Measurements from ENCODE around the gene TXNRD2. TPM values are rescaled to one million over a fixed set of nuclear protein-coding genes. Genes with fewer than 3 reads are reported as not detected.

Gene TXNRD2
- total RNA-seq, 1 experiment from 2014 or later: 22.9 TPM

GRCh38 chr22:19890502-19891316, 50.9 kb downstream of the TXNRD2 start:
- H2AK5ac ChIP-seq (ENCODE audit: insufficient read length, low read length): no peak overlapping the region
- DNase-seq: no peak
- peaks cover 5% of the 10 kb centered on the region; the same call in 1 of the 2 replicates for H3K4me1 ChIP-seq (ENCODE audit: insufficient read depth, low read length)
- no peak overlapping the region for H3K23ac ChIP-seq (ENCODE audit: insufficient read length, low read depth, low read length)
- H3K23me2 ChIP-seq (ENCODE audit: insufficient read length, low read depth, low read length, poor library complexity, severe bottlenecking): no peaks in the 10 kb centered on the region
- H2AFZ ChIP-seq (ENCODE audit: low read length): no peak overlapping the region
- H3T11ph ChIP-seq (ENCODE audit: low read length): no peak overlapping the region
- peak overlapping the region; percentile 42; the same call in 1 of the 2 replicates for H3K14ac ChIP-seq (ENCODE audit: insufficient read depth, low read length)
- H3K4me3 Mint-ChIP-seq: no peak overlapping the region; a peak in 1 of 5 replicates
- no peak overlapping the region for H2BK12ac ChIP-seq (ENCODE audit: insufficient read length, low read depth, low read length)
- no peaks in the 10 kb centered on the region for H3K9me3 ChIP-seq (ENCODE audit: control insufficient read depth, low read depth, low read length)
- H2BK20ac ChIP-seq (ENCODE audit: low read depth, low read length, poor library complexity, severe bottlenecking): no peak overlapping the region
- H4K20me1 ChIP-seq (ENCODE audit: control insufficient read depth, insufficient read depth, insufficient read length): no peaks in the 10 kb centered on the region
- peak overlapping the region; percentile 31 for H3K18ac ChIP-seq (ENCODE audit: insufficient read length, low read depth, low read length)
- H3K27ac ChIP-seq (ENCODE audit: insufficient read length, low read depth, low read length): no peak overlapping the region
- H2BK120ac ChIP-seq (ENCODE audit: low read depth, low read length, poor library complexity, severe bottlenecking): no peak overlapping the region
- WGBS (ENCODE audit: extremely low coverage, insufficient read length, low lambda C conversion rate): no CpG with 5 or more reads among the region's 20 CpGs
- no peaks in the 10 kb centered on the region; the same call in 1 of the 2 replicates for H3K27me3 Mint-ChIP-seq (ENCODE audit: low read depth)
- no peak overlapping the region for H3K9ac ChIP-seq (ENCODE audit: extremely low read depth, insufficient read length, low read length)
- H2BK5ac ChIP-seq (ENCODE audit: insufficient read length, low read length): no peak overlapping the region
- H4K91ac ChIP-seq (ENCODE audit: insufficient read length, low read depth, low read length): no peak overlapping the region
- no peak overlapping the region for H3K56ac ChIP-seq (ENCODE audit: insufficient read length, low read depth, low read length)
- no peak overlapping the region for H3K4me2 ChIP-seq (ENCODE audit: insufficient read depth, insufficient read length, low read length)
- H4K8ac ChIP-seq (replicated peaks; ENCODE audit: insufficient read length, low read depth, low read length): no peak overlapping the region
- H3K27me3 ChIP-seq (ENCODE audit: insufficient read depth, low read length): no peaks in the 10 kb centered on the region; the same call in 1 of the 2 replicates
- no peak overlapping the region for H4K5ac ChIP-seq (ENCODE audit: insufficient read length, low read depth, low read length)
- H3K4me1 Mint-ChIP-seq: peaks cover 25 to 28% of the 10 kb centered on the region in 2 experiments
- no peaks in the 10 kb centered on the region for H3K79me2 ChIP-seq (ENCODE audit: insufficient read depth, low read length)
- no peaks in the 10 kb centered on the region for H3K9me3 Mint-ChIP-seq
- H3K4ac ChIP-seq (ENCODE audit: low read depth, low read length): no peak overlapping the region
- TF ChIP-seq, protein P1, sequence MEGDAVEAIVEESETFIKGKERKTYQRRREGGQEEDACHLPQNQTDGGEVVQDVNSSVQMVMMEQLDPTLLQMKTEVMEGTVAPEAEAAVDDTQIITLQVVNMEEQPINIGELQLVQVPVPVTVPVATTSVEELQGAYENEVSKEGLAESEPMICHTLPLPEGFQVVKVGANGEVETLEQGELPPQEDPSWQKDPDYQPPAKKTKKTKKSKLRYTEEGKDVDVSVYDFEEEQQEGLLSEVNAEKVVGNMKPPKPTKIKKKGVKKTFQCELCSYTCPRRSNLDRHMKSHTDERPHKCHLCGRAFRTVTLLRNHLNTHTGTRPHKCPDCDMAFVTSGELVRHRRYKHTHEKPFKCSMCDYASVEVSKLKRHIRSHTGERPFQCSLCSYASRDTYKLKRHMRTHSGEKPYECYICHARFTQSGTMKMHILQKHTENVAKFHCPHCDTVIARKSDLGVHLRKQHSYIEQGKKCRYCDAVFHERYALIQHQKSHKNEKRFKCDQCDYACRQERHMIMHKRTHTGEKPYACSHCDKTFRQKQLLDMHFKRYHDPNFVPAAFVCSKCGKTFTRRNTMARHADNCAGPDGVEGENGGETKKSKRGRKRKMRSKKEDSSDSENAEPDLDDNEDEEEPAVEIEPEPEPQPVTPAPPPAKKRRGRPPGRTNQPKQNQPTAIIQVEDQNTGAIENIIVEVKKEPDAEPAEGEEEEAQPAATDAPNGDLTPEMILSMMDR (conservative IDR thresholded peaks at IDR 0.05): no peak
- peaks cover 0 to 7% (median 6%) of the 10 kb centered on the region in 3 experiments; a peak in 2 of 7 replicates for H3K36me3 Mint-ChIP-seq (ENCODE audit: insufficient read depth in 1 of 3, low read depth in 3 of 3)
- no peaks in the 10 kb centered on the region for H3K79me1 ChIP-seq (ENCODE audit: insufficient read depth, low read depth, low read length, poor library complexity, severe bottlenecking)
- no peak overlapping the region for H2BK15ac ChIP-seq (ENCODE audit: low read depth, low read length)
- peak overlapping the region in 1 of 3 experiments; percentile 90; a peak in 3 of 7 replicates for H3K27ac Mint-ChIP-seq
